HK-2 (cell line): ENCODE measurements around the gene NAP1L4.
A peak's percentile ranks its signal among the peaks of the same experiment; 100 is the strongest.
"Not testable (repeated sequence)": the region's sequence is repeated elsewhere in the genome, so short reads cannot be mapped to it uniquely, and the experiment has no call there.

Experiments used
- DNase-seq: peaks from one replicate; pipeline ENCODE4 v3.0.0-alpha.2; 2018; ENCODE audit not compliant: unreplicated experiment

Gene NAP1L4

GRCh38 chr11:2937641-2938457 is 54.3 kb downstream of the NAP1L4 start:
- DNase-seq: not testable (repeated sequence)

GRCh38 chr11:2934611-2935239 is 57.4 kb downstream of the NAP1L4 start:
- no peak for DNase-seq

- DNase-seq: no peak
Measured at GRCh38 chr11:2934021-2934550, 58.0 kb downstream of the NAP1L4 start.

- peak; percentile 82 for DNase-seq
Measured at GRCh38 chr11:2933375-2934020, 58.6 kb downstream of the NAP1L4 start.

- peak; percentile 57 for DNase-seq
Measured at GRCh38 chr11:2932850-2933251, 59.3 kb downstream of the NAP1L4 start.

GRCh38 chr11:2931771-2932738 is 60.1 kb downstream of the NAP1L4 start:
- DNase-seq: no peak

GRCh38 chr11:2931420-2931746 is 60.7 kb downstream of the NAP1L4 start:
- DNase-seq: no peak

- DNase-seq: peak; percentile 82
Measured at GRCh38 chr11:2930704-2931419, 61.3 kb downstream of the NAP1L4 start.

GRCh38 chr11:2929950-2930703 is 62.0 kb downstream of the NAP1L4 start:
- DNase-seq: peak; percentile 50

GRCh38 chr11:2929531-2929949 is 62.6 kb downstream of the NAP1L4 start:
- peak; percentile 67 for DNase-seq

- peak; percentile 68 for DNase-seq
Measured at GRCh38 chr11:2928605-2929530, 63.3 kb downstream of the NAP1L4 start, which contains the start of gene PHLDA2. PHLDA2 (minus strand) TSS chr11:2929420; CDS start chr11:2929364, 56 bp downstream.

- peak; percentile 49 for DNase-seq
Measured at GRCh38 chr11:2927851-2928604, 64.1 kb downstream of the NAP1L4 start.

- no peak for DNase-seq
Measured at GRCh38 chr11:2927121-2927800, 64.9 kb downstream of the NAP1L4 start.

- DNase-seq: no peak
Measured at GRCh38 chr11:2926611-2927051, 65.5 kb downstream of the NAP1L4 start.

- no peak for DNase-seq
Measured at GRCh38 chr11:2924821-2925675, 67.1 kb downstream of the NAP1L4 start.

- DNase-seq: no peak
Measured at GRCh38 chr11:2924381-2924780, 67.7 kb downstream of the NAP1L4 start.
